SK-N-SH treated with all-trans-retinoic acid at 6 μM for 48 hours (cell line): ENCODE measurements around the gene CARD18.
A peak's percentile ranks its signal among the peaks of the same experiment; 100 is the strongest.

Experiments used
- ATAC-seq: fragments of 200-7000 bp; cut with Tn5 transposase; 3 replicates; pipeline ENCODE4 v1.9.1; 2020; ENCODE audit warnings: mild to moderate bottlenecking, moderate library complexity
- ARNTL ChIP-seq: fragments of 450-650 bp; formaldehyde crosslinking; IDR thresholded peaks from 2 replicates; pipeline ENCODE4 v1.5.0; 2020; ENCODE audit warnings: low read depth, mild to moderate bottlenecking, moderate library complexity, borderline replicate concordance
- BACH2 ChIP-seq: fragments of 250-450 bp; sonication (Bioruptor Pico); IDR thresholded peaks from 2 replicates; pipeline ENCODE4 v1.9.0; 2021; ENCODE audit warnings: mild to moderate bottlenecking, borderline replicate concordance
- CREB5 ChIP-seq: fragments of 250-450 bp; sonication (Bioruptor Pico); IDR thresholded peaks from 2 replicates; pipeline ENCODE4 v1.5.1; 2020; ENCODE audit warnings: low read depth, mild to moderate bottlenecking, moderate library complexity
- CSDC2 ChIP-seq: fragments of 250-450 bp; sonication (Bioruptor Pico); IDR thresholded peaks from 2 replicates; pipeline ENCODE4 v1.5.0; 2020; ENCODE audit warnings: mild to moderate bottlenecking, moderate library complexity
- ESRRG ChIP-seq: fragments of 250-450 bp; sonication (Bioruptor Pico); IDR thresholded peaks from 2 replicates; pipeline ENCODE4 v1.6.1; 2021; ENCODE audit warnings: mild to moderate bottlenecking
- ISL1 ChIP-seq: fragments of 250-450 bp; sonication (Bioruptor Pico); IDR thresholded peaks from 2 replicates; pipeline ENCODE4 v2.1.2; 2022; ENCODE audit warnings: mild to moderate bottlenecking, moderate library complexity
- OSR1 ChIP-seq: fragments of 250-450 bp; sonication (Bioruptor Pico); IDR thresholded peaks from 2 replicates; pipeline ENCODE4 v1.8.0; 2022; ENCODE audit warnings: moderate library complexity, mild to moderate bottlenecking, inconsistent platforms
- PATZ1 ChIP-seq: fragments of 250-450 bp; sonication (Bioruptor Pico); IDR thresholded peaks from 2 replicates; pipeline ENCODE4 v1.8.0; 2020; ENCODE audit warnings: mild to moderate bottlenecking, moderate library complexity, borderline replicate concordance
- PPARA ChIP-seq: fragments of 250-450 bp; sonication (Bioruptor Pico); IDR thresholded peaks from 2 replicates; pipeline ENCODE4 v1.5.0; 2020; ENCODE audit warnings: mild to moderate bottlenecking, borderline replicate concordance
- RARB ChIP-seq: fragments of 250-450 bp; sonication (Bioruptor Pico); IDR thresholded peaks from 2 replicates; pipeline ENCODE4 v1.8.0; 2021; ENCODE audit warnings: mild to moderate bottlenecking, moderate library complexity
- SNAI2 ChIP-seq: fragments of 250-450 bp; sonication (Bioruptor Pico); IDR thresholded peaks from 2 replicates; pipeline ENCODE4 v1.5.0; 2020; ENCODE audit warnings: mild to moderate bottlenecking, moderate library complexity
- TCF4 ChIP-seq: fragments of 250-450 bp; sonication (Bioruptor Pico); IDR thresholded peaks from 2 replicates; pipeline ENCODE4 v1.8.0; 2021; ENCODE audit warnings: mild to moderate bottlenecking, moderate library complexity, borderline replicate concordance
- TOX ChIP-seq: fragments of 250-450 bp; sonication (Bioruptor Pico); IDR thresholded peaks from 2 replicates; pipeline ENCODE4 v1.8.0; 2021; ENCODE audit warnings: mild to moderate bottlenecking, moderate library complexity, borderline replicate concordance
- ZC3H10 ChIP-seq: fragments of 250-450 bp; sonication (Bioruptor Pico); IDR thresholded peaks from 2 replicates; pipeline ENCODE4 v1.5.1; 2021; ENCODE audit warnings: mild to moderate bottlenecking, moderate library complexity
- ZFP3 ChIP-seq: fragments of 250-450 bp; sonication (Bioruptor Pico); IDR thresholded peaks from 2 replicates; pipeline ENCODE4 v1.5.0; 2020; ENCODE audit warnings: mild to moderate bottlenecking, moderate library complexity
- ZFP30 ChIP-seq: fragments of 450-650 bp; formaldehyde crosslinking; IDR thresholded peaks from 2 replicates; pipeline ENCODE4 v1.5.0; 2022; ENCODE audit warnings: mild to moderate bottlenecking, moderate library complexity
- ZNF565 ChIP-seq: fragments of 450-650 bp; formaldehyde crosslinking; conservative IDR thresholded peaks from 2 replicates; pipeline ENCODE4 v1.5.0; 2020; ENCODE audit warnings: low read depth, mild to moderate bottlenecking, moderate library complexity
- ZNF70 ChIP-seq: fragments of 450-650 bp; formaldehyde crosslinking; IDR thresholded peaks from 2 replicates; pipeline ENCODE4 v1.5.0; 2020; ENCODE audit warnings: mild to moderate bottlenecking, moderate library complexity
- ZNF8 ChIP-seq: fragments of 450-650 bp; formaldehyde crosslinking; IDR thresholded peaks from 2 replicates; pipeline ENCODE4 v1.5.0; 2020; ENCODE audit warnings: mild to moderate bottlenecking, moderate library complexity
- TF ChIP-seq, protein P1 (sequence below): fragments of 250-450 bp; sonication (Bioruptor Pico); IDR thresholded peaks from 2 replicates; pipeline ENCODE4 v1.8.0; 2021; ENCODE audit warnings: low read depth, mild to moderate bottlenecking, moderate library complexity, borderline replicate concordance
- TF ChIP-seq, protein P2 (sequence below): fragments of 250-450 bp; sonication (Bioruptor Pico); IDR thresholded peaks from 2 replicates; pipeline ENCODE4 v1.5.0; 2020; ENCODE audit warnings: mild to moderate bottlenecking, moderate library complexity

CARD18 gene

DNA sequence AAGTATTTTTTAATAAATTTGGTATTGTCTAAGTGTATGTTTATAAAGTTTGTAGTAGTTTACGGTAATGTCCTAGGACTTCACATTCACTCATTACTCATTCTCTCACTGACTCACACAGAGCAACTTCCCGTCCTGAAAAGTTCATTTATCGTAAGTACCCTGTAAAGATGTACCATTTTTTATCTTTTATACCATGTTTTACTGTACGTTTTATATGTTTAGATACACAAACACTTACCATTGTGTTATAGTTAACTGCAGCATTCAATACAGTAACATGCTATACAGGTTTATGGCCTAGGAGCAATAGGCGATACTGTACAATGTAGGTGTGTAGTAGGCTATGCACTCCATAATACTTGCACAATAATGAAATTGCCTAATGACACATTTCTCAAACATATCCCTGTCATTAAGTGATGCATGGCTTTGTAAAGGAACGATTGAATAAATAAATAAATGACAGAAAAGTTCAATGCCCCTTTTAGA lies 12.5 kb upstream of the CARD18 start:
- no peak for ATAC-seq
- TF ChIP-seq, protein P1, sequence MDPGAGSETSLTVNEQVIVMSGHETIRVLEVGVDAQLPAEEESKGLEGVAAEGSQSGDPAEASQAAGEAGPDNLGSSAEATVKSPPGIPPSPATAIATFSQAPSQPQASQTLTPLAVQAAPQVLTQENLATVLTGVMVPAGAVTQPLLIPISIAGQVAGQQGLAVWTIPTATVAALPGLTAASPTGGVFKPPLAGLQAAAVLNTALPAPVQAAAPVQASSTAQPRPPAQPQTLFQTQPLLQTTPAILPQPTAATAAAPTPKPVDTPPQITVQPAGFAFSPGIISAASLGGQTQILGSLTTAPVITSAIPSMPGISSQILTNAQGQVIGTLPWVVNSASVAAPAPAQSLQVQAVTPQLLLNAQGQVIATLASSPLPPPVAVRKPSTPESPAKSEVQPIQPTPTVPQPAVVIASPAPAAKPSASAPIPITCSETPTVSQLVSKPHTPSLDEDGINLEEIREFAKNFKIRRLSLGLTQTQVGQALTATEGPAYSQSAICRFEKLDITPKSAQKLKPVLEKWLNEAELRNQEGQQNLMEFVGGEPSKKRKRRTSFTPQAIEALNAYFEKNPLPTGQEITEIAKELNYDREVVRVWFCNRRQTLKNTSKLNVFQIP (CRISPR knock-in tag), result no peak
- TF ChIP-seq ZFP3 (CRISPR knock-in tag), result no peak
- TF ChIP-seq ZNF8 (CRISPR knock-in tag), result no peak
- no peak for TF ChIP-seq SNAI2 (CRISPR knock-in tag)

DNA sequence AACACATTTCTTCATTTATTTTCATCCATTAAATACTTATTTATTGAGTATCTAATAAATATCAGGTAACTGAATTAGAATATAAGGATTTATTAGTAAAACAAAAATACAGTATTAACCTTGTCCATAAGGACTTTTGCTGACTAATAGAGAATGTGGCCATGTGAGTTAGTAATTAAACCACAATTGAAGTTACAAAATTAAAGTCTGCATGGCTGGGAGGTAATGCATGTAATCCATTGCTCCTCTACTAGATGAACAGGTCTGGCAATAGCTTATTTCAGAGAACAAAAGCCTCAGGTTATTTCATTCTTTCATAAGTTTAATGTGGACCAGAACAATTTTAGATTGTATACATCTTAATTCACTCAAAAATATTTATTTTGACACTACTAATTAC lies 9.9 kb upstream of the CARD18 start:
- TF ChIP-seq CSDC2 (no peak), PATZ1 (CRISPR knock-in tag) (no peak), SNAI2 (CRISPR knock-in tag) (no peak), TOX (CRISPR knock-in tag) (no peak), ARNTL (CRISPR knock-in tag) (no peak), BACH2 (CRISPR knock-in tag) (no peak), ZNF8 (CRISPR knock-in tag) (no peak), ZFP30 (CRISPR knock-in tag) (no peak), ESRRG (CRISPR knock-in tag) (no peak), TCF4 (CRISPR knock-in tag) (no peak)
- no peak for ATAC-seq

DNA sequence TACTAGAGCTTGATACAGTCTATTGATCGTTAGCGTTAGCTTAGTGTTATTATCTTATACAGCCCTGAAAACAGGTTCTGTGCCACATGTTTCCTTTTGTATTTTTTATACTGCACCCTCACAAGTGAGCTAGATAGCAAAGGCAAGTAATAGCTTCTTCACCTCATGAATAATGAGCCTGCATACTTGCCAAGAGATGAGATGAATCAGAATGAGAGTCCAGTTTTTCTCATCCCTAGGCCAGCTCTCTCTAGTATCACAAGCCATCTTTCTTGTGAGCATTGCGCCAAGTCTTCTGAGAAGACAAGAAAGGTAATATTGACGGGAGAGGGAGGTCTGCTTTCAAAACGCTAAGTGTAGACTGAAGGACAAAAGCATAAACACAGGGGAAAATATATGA lies 8.7 kb upstream of the CARD18 start:
- TF ChIP-seq CSDC2, result no peak
- TF ChIP-seq, protein P2, sequence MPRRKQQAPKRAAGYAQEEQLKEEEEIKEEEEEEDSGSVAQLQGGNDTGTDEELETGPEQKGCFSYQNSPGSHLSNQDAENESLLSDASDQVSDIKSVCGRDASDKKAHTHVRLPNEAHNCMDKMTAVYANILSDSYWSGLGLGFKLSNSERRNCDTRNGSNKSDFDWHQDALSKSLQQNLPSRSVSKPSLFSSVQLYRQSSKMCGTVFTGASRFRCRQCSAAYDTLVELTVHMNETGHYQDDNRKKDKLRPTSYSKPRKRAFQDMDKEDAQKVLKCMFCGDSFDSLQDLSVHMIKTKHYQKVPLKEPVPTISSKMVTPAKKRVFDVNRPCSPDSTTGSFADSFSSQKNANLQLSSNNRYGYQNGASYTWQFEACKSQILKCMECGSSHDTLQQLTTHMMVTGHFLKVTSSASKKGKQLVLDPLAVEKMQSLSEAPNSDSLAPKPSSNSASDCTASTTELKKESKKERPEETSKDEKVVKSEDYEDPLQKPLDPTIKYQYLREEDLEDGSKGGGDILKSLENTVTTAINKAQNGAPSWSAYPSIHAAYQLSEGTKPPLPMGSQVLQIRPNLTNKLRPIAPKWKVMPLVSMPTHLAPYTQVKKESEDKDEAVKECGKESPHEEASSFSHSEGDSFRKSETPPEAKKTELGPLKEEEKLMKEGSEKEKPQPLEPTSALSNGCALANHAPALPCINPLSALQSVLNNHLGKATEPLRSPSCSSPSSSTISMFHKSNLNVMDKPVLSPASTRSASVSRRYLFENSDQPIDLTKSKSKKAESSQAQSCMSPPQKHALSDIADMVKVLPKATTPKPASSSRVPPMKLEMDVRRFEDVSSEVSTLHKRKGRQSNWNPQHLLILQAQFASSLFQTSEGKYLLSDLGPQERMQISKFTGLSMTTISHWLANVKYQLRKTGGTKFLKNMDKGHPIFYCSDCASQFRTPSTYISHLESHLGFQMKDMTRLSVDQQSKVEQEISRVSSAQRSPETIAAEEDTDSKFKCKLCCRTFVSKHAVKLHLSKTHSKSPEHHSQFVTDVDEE (CRISPR knock-in tag), result no peak
- no peak for TF ChIP-seq SNAI2 (CRISPR knock-in tag)
- TF ChIP-seq CREB5, result no peak
- no peak for TF ChIP-seq RARB (CRISPR knock-in tag)
- TF ChIP-seq PPARA (CRISPR knock-in tag), result no peak
- TF ChIP-seq TOX (CRISPR knock-in tag), result no peak
- TF ChIP-seq, protein P1 (CRISPR knock-in tag), result no peak
- no peak for TF ChIP-seq ZNF565
- no peak for TF ChIP-seq ZFP30 (CRISPR knock-in tag)
- no peak for TF ChIP-seq OSR1 (CRISPR knock-in tag)
- TF ChIP-seq ESRRG (CRISPR knock-in tag), result no peak
- TF ChIP-seq BACH2 (CRISPR knock-in tag), result no peak
- no peak for TF ChIP-seq ISL1 (CRISPR knock-in tag)
- ATAC-seq, result no peak

DNA sequence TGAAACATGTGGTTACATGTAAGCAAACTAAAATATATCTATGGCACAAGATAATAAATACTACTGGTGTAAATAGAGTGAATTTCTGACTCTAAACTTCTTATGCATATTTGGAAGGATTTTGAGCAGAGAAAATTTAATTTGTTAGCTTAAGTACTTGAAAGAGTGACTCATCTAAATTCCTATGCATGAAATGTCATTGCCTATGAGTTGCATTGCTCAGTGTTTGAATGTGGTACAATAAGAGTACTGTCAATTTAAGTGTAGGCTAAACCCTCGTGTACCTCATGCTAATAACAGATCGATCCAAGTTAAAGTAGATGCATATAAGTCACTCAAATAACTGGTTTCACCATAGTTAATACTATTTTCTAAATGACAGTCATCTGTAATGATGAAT lies 5.3 kb upstream of the CARD18 start:
- TF ChIP-seq ZFP3 (CRISPR knock-in tag) (peak; percentile 16; the same call in 1 of the 2 replicates), ZNF70 (CRISPR knock-in tag) (no peak), OSR1 (CRISPR knock-in tag) (no peak), ISL1 (CRISPR knock-in tag) (peak; percentile 90), PPARA (CRISPR knock-in tag) (no peak), ARNTL (CRISPR knock-in tag) (no peak), ZNF565 (no peak), ZC3H10 (CRISPR knock-in tag) (peak; percentile 72)
- TF ChIP-seq, protein P1 (CRISPR knock-in tag), result 0 out of 2 replicates have a peak, but pooled peaks have one; percentile 55
- TF ChIP-seq, protein P2 (CRISPR knock-in tag), result no peak
- ATAC-seq, result peak; percentile 73
